K562 (cell line): ENCODE data around the gene ESPL1. TPM values are rescaled to one million over a fixed set of nuclear protein-coding genes. Genes with fewer than 3 reads are reported as not detected.

Experiments used
- KLF10 ChIP-seq: fragments of 250-450 bp; sonication (Bioruptor Pico); IDR thresholded peaks from 2 replicates; pipeline ENCODE4 v1.6.1; 2021; ENCODE audit warnings: matching md5 sums
- NCOR1 ChIP-seq: fragments of 450-650 bp; IDR thresholded peaks from 2 replicates; pipeline ENCODE4 v1.6.1; 2016; ENCODE audit warnings: mild to moderate bottlenecking, moderate library complexity
- SMAD4 ChIP-seq: fragments of 250-450 bp; sonication (Bioruptor Pico); conservative IDR thresholded peaks from 2 replicates; pipeline ENCODE4 v1.8.0; 2021; ENCODE audit warnings: inconsistent platforms, mild to moderate bottlenecking, moderate library complexity
- STAG1 ChIP-seq: sonication (generic); formaldehyde crosslinking; IDR thresholded peaks from 2 replicates; pipeline ENCODE4 v1.5.0; 2020; ENCODE audit warnings: missing genetic modification reagents, borderline replicate concordance
- ZNF347 ChIP-seq: fragments of 450-650 bp; formaldehyde crosslinking; IDR thresholded peaks from 2 replicates; pipeline ENCODE4 v1.4.0; 2020; ENCODE audit warnings: low read depth, mild to moderate bottlenecking, moderate library complexity
- polyA plus RNA-seq, 8 experiments: library from polyadenylated mRNA; depleted of rRNA in 4 of 8; stranded (reverse) in 5 of 8; unstranded in 3 of 8; fragments of >200 nt; fragmentation: Nextera tagmentation in 2 of 8; fragmentation: Illumina TruSeq in 1 of 8; extraction: Ambion mirVana in 2 of 8; extraction: Trizol in 1 of 8; gene quantifications; 2 replicates each; pipeline versions ENCODE4 v1.2.1 to v1.2.3, GENCODE V29; 2011 to 2014; ENCODE audit warnings: inconsistent platforms in 1 of 8, missing spikeins in 1 of 8
- total RNA-seq, 7 experiments: library from RNA; depleted of rRNA in 6 of 7; stranded (reverse); fragments of >200 nt in 6 of 7; fragmentation: Illumina TruSeq in 2 of 7; extraction: Trizol in 2 of 7; gene quantifications; 2 replicates each; pipeline versions ENCODE4 v1.2.1 to v1.2.3, GENCODE V29; 2011 to 2021; ENCODE audit warnings: low replicate concordance in 1 of 7
- TF ChIP-seq, protein P1 (sequence below): fragments of 450-650 bp; IDR thresholded peaks from 2 replicates; pipeline ENCODE4 v1.6.1; 2016; ENCODE audit warnings: low read depth
- TF ChIP-seq, protein P2 (sequence below): fragments of 450-650 bp; formaldehyde crosslinking; IDR thresholded peaks from 2 replicates; pipeline ENCODE4 v1.4.0; 2020; ENCODE audit warnings: mild to moderate bottlenecking, moderate library complexity
- TF ChIP-seq, protein P3 (sequence below): fragments of 450-650 bp; conservative IDR thresholded peaks from 2 replicates; pipeline ENCODE4 v1.6.1; 2016; ENCODE audit warnings: missing genetic modification characterization, low read depth, mild to moderate bottlenecking, control low read depth, missing compliant biosample characterization
- TF ChIP-seq, protein P4 (sequence below): fragments of 250-450 bp; sonication (Bioruptor Pico); IDR thresholded peaks from 2 replicates; pipeline ENCODE4 v1.5.1; 2021; ENCODE audit warnings: mild to moderate bottlenecking
- TF ChIP-seq, protein P5 (sequence below): fragments of 450-650 bp; IDR thresholded peaks from one replicate; pipeline ENCODE4 v1.6.1; 2018; ENCODE audit warnings: mild to moderate bottlenecking, moderate library complexity; ENCODE audit not compliant: partially characterized antibody

The ESPL1 gene
- total and polyA plus RNA-seq, 9 of the 15 experiments (the other 6 are each of a cell fraction or from before 2014, with no cell fraction given) = 1.2 to 55.0 (median 18.7) TPM

DNA sequence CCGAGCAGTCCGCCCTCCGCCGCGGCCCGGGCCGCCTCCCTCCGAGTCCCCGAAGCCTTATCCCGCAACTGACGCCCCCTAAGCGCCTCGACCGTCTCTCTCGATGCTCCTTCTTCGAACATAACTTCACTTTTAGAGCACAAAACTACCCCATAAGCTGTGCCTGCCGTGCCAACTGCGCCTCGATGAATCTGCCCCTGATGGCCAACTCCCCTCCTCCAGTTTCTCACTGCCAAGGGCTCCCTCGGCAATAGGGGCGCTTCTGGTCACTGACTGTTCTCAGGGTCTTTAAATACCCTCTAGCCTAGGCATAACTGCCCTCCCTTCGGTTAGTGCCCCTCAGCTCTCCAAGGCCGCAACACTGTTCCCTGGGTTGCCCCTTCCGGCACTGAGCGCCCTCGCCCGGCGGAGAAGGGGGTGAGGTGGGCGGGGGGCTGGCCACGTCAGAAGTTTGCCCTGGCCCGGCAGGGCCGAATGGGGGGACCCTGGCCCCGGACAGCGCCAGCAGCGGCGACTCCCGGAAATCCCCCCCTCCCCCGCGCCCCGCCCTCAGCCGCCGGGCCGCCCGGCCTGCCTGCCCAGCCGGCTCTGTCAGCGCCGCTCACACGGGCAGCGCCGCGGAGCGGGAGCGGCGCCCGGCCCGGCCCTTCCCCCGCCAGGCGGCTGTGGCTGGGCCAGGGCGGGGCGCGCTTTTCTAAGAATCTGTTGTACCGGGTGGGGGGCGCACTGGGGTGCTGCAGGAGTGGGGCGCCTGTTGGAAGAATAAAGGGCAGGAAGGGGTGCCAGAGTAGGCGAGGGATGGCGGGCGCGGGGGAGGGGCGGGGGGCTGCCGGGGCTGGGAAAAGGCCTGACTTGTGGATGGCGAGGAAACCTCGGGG lies 46.7 kb upstream of the ESPL1 start (continued):
- TF ChIP-seq, protein P1, sequence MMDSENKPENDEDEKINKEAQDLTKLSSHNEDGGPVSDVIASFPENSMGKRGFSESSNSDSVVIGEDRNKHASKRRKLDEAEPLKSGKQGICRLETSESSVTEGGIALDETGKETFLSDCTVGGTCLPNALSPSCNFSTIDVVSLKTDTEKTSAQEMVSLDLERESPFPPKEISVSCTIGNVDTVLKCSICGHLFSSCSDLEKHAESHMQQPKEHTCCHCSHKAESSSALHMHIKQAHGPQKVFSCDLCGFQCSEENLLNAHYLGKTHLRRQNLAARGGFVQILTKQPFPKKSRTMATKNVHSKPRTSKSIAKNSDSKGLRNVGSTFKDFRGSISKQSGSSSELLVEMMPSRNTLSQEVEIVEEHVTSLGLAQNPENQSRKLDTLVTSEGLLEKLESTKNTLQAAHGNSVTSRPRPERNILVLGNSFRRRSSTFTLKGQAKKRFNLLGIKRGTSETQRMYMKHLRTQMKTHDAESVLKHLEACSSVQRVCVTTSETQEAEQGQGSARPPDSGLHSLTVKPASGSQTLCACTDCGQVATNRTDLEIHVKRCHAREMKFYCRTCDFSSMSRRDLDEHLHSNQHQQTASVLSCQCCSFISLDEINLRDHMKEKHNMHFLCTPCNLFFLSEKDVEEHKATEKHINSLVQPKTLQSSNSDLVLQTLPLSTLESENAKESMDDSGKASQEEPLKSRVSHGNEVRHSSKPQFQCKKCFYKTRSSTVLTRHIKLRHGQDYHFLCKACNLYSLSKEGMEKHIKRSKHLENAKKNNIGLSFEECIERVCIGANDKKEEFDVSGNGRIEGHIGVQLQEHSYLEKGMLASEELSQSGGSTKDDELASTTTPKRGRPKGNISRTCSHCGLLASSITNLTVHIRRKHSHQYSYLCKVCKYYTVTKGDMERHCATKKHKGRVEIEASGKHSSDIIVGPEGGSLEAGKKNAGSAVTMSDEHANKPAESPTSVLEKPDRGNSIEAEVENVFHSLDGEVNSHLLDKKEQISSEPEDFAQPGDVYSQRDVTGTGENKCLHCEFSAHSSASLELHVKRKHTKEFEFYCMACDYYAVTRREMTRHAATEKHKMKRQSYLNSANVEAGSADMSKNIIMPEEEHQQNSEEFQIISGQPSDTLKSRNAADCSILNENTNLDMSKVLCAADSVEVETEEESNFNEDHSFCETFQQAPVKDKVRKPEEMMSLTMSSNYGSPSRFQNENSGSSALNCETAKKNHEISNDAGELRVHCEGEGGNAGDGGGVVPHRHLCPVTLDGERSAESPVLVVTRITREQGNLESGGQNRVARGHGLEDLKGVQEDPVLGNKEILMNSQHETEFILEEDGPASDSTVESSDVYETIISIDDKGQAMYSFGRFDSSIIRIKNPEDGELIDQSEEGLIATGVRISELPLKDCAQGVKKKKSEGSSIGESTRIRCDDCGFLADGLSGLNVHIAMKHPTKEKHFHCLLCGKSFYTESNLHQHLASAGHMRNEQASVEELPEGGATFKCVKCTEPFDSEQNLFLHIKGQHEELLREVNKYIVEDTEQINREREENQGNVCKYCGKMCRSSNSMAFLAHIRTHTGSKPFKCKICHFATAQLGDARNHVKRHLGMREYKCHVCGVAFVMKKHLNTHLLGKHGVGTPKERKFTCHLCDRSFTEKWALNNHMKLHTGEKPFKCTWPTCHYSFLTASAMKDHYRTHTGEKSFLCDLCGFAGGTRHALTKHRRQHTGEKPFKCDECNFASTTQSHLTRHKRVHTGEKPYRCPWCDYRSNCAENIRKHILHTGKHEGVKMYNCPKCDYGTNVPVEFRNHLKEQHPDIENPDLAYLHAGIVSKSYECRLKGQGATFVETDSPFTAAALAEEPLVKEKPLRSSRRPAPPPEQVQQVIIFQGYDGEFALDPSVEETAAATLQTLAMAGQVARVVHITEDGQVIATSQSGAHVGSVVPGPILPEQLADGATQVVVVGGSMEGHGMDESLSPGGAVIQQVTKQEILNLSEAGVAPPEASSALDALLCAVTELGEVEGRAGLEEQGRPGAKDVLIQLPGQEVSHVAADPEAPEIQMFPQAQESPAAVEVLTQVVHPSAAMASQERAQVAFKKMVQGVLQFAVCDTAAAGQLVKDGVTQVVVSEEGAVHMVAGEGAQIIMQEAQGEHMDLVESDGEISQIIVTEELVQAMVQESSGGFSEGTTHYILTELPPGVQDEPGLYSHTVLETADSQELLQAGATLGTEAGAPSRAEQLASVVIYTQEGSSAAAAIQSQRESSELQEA = no peak
- TF ChIP-seq KLF10 (no peak), NCOR1 (no peak), STAG1 (CRISPR knock-in tag) (no peak), ZNF347 (CRISPR knock-in tag) (no peak), SMAD4 (CRISPR knock-in tag) (peak; percentile 64)
- TF ChIP-seq, protein P2, sequence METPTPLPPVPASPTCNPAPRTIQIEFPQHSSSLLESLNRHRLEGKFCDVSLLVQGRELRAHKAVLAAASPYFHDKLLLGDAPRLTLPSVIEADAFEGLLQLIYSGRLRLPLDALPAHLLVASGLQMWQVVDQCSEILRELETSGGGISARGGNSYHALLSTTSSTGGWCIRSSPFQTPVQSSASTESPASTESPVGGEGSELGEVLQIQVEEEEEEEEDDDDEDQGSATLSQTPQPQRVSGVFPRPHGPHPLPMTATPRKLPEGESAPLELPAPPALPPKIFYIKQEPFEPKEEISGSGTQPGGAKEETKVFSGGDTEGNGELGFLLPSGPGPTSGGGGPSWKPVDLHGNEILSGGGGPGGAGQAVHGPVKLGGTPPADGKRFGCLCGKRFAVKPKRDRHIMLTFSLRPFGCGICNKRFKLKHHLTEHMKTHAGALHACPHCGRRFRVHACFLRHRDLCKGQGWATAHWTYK = no peak; the same call in 1 of the 2 replicates
- TF ChIP-seq, protein P3, sequence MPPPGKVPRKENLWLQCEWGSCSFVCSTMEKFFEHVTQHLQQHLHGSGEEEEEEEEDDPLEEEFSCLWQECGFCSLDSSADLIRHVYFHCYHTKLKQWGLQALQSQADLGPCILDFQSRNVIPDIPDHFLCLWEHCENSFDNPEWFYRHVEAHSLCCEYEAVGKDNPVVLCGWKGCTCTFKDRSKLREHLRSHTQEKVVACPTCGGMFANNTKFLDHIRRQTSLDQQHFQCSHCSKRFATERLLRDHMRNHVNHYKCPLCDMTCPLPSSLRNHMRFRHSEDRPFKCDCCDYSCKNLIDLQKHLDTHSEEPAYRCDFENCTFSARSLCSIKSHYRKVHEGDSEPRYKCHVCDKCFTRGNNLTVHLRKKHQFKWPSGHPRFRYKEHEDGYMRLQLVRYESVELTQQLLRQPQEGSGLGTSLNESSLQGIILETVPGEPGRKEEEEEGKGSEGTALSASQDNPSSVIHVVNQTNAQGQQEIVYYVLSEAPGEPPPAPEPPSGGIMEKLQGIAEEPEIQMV (tag) = no peak
- TF ChIP-seq, protein P4, sequence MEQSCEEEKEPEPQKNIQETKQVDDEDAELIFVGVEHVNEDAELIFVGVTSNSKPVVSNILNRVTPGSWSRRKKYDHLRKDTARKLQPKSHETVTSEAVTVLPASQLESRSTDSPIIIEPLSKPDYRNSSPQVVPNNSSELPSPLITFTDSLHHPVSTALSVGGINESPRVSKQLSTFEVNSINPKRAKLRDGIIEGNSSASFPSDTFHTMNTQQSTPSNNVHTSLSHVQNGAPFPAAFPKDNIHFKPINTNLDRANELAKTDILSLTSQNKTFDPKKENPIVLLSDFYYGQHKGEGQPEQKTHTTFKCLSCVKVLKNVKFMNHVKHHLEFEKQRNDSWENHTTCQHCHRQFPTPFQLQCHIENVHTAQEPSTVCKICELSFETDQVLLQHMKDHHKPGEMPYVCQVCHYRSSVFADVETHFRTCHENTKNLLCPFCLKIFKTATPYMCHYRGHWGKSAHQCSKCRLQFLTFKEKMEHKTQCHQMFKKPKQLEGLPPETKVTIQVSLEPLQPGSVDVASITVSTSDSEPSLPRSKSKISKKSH (CRISPR knock-in tag) = no peak
- TF ChIP-seq, protein P5, sequence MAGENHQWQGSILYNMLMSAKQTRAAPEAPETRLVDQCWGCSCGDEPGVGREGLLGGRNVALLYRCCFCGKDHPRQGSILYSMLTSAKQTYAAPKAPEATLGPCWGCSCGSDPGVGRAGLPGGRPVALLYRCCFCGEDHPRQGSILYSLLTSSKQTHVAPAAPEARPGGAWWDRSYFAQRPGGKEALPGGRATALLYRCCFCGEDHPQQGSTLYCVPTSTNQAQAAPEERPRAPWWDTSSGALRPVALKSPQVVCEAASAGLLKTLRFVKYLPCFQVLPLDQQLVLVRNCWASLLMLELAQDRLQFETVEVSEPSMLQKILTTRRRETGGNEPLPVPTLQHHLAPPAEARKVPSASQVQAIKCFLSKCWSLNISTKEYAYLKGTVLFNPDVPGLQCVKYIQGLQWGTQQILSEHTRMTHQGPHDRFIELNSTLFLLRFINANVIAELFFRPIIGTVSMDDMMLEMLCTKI = no peak
